HL-60/S4 treated with retinoic acid at 250 ng/mL for 4 days and 3 days (cell line): ENCODE measurements around the gene EHMT2.

Experiments
- in situ Hi-C: fragments of 300-500 bp; cut with MboI; formaldehyde crosslinking; loops from 2 replicates; pipeline ENCODE4 v1.7.0; 2022; ENCODE audit warnings: low sequenced_read_pairs

EHMT2 gene

DNA sequence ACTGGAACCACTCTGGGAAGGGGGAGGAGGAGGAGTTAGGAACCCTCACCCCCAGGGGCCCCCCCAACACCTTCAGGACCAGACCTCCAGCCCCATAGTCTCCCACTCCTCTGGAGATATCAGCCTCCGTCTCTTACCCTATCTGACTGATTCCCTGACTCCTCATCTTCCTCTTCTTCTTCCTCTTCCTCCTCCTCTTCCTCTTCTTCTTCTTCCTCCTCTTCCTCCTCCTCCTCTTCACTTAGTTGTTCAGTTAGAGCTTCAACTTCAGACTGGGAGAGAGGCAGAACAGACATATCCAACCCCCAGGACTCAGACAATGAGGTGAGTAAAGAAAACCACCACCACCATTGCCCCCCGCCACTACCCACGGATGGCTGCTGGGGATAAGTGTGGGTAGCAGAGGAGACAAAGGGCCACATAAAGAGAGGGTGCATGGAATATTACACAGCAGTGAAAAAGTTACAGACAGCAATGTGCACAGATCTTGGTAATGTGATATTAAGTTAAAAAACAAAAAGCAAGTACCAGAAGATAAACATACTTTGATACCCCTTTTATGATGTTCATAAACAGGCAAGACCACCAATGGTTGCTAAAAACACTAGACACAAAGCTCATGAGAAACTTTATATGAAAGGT lies 8.0 kb downstream of the EHMT2 start:
- in situ Hi-C loops, result no loop called here

DNA sequence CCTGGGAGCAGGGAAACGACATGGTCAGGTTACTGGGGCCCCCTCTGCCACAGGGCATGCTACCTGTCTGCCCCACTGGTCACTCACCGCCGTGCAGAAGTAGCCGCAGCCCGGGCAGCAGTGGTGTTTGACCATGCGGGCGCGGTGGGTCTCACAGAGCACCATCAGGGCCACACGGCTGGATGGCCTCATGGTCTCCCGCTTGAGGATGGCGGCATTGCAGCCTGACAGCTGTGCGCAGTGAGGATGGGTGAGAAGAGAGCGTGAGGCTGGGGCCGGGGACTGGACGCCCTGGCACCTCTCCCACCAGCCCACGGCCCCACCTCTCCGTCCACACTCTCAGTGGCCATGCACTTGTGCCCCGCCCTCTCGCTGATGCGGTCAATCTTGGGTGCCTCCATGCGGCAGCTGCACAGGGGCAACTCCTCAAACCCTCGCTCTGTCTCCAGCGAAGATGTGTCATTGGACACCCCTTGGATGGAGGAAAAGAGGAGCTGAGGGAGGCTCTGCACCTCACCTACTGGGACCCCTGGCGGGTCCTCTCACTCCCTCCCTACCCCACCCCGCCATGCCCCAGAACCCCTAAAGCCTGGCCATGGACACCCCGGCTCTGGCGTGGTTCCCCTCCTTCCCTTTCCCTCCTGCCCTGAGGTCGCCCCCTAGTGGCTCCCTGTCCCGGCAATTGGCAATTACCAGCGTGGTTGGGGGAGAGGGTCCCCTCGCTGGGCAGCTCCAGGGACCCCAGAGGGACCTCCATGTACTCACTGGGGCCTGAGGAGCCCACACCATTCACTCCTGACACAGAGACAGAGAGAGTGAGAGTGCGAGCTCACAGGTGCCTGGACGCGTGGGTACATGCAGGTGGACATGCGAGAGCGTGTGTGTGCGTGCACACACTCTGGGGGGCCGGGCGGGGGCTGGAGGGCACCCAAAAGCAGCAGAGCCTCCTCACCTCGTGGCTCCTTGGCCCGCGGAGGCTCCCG lies 8.9 kb downstream of the EHMT2 start:
- in situ Hi-C loops, result no loop called here

DNA sequence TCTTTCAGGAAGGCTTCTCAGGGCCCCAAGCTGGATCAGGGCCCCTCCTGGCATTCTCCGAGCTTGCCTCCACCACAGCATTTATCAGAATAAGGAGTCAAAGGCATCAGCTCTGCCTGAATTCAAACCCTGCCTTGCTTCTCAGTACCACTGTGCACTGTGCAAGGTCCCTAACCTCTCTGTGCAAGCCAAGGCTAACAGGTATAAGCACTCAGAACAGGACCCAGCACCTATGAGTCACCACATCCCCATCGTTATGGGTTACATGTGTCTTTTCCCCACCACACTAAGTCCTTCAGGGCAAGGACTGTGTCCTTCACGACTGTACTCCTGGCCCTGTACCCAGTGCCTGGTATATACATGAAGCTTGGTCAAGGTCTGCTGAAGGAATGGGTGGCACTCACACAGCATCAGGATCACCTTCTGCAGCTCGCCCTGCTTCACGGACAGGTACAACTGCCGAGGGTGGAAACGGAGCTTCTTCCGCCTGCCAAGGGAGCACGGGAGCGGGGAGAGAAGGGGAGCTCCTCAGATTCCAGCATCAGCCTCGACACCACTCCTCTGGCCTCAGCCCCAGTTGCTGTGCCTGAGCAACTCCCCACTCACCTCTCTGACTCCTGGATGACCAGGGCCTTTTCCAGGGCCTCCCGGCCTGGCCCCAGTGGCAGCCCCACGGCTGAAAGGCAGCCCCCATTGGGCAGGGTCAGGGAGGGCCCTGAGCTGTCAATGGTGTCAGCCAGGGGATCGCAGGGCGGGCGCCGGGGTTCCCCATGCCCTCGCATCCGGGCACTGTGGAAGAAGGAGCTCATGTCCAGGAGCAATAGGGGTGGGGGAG lies 10.1 kb downstream of the EHMT2 start:
- in situ Hi-C loops, result no loop called here

DNA sequence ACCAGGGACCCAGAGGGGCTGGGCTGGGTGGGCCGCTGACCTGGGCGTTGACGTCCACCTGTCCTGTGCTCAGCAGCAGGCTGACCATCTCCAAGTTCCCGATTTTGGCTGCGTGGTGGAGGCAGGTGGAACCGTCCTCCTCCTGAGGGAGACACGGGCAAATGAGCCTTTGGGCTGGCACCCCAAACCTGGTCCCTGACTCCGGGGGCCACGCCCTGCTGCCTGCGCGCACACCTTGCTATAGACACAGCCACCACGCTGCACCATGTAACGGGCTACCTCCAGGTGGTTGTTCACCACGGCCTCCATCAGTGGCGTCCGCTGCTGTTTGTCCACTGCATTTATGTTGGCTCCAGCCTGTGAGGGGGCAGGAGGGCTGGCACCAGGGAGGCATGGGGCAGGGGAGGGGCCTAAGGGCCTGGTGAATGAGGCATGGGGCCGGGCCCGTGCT lies 10.9 kb downstream of the EHMT2 start:
- in situ Hi-C loops, result no loop called here

DNA sequence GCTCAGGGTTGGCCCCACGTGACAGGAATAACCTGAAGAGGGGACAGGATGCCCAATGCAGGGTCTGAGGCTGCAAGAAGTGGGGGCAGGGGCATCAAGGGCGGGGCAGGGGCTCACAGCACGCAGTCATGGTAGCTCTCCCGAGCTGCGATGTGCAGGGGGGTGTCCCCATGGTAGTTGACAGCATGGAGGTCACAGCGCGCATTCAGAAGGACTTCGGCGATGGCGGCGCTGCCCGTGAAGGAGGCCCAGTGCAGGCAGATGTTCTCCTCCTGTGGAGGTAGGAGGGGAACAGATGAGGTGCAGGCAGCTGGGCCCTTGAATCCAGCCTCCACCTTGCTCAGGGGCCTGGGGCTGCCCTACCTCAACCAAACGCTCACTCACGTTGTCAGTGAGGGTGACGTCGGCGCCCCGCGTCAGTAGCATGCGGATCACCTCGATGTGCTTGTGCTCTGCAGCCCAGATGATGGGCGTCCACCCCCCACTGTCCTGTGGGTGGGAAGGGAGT lies 12.9 kb downstream of the EHMT2 start:
- in situ Hi-C loops, result no loop called here

DNA sequence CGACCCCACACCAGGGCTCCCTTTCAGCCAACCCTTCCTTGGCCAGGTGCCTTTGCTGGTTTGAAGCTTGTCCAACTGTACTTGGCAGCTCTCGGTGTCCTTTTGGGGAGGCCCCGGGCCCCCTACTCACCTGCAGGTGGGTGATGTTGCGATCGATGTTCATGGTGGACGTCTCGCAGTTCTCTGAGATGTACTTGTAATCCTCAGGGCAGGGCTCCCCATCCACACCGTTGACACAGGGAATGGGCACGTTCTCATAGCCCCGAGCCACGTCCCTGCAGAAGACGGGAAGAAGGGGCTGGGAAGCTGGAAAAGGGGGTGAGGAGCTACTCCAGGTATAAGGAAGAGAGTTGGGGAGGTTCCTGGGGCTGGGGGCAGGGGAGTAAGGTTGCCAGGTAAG lies 13.8 kb downstream of the EHMT2 start:
- in situ Hi-C loops, result no loop called here

DNA sequence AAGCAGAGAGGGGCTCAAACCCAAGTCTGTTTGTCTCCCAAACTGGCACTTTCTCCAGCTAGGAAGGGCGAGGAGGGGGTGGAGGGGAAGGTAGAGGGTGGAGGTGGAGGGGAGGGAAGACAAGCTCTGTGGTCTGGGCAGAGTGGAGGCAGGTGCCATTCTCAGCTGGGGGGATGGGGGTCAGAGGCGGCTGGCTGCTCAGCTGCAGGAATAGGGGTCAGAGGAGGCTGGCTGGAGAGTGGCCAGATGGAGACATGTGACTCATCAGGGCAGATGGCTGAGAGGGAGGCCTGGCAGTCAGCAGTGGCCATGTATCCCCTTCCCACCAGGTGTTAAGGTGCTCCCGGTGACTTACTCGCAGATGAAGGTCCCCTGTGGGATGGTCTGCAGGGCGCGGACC lies 15.2 kb downstream of the EHMT2 start:
- in situ Hi-C loops, result no loop called here

DNA sequence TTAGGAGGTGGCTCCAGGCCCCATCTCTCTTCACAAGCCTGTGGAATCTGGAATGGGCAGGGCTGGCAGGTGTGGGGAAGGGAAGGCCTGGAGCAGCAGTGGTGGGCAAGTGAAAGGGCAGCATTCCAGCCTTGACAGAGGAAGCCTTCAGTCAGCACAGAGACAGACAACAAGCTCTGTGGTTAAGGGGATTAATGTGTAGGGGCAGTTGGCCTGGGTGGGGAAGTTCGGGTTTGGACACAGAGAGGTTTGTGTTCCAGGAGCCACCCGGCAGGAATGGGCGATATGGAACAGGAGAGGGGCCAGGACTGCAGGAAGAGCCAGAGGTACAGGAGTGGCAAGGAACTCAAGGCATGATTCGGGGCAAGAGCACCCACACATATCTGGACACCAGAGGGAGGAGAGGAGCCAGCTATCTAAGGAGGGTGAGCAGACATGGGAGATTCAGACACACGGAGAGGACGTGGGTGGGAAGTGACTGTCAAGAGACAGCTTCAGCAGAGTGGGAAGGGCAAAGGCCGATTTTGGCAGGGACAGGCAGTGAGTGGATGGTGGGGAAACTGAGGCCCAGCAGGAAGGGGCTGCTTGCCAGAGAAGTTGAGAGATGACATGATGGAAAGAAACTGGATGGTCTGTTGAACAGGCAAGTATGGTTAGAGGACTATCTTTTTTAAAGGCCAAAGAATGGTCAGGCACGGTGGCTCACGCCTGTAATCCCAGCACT lies 16.2 kb downstream of the EHMT2 start:
- in situ Hi-C loops, result no loop called here

DNA sequence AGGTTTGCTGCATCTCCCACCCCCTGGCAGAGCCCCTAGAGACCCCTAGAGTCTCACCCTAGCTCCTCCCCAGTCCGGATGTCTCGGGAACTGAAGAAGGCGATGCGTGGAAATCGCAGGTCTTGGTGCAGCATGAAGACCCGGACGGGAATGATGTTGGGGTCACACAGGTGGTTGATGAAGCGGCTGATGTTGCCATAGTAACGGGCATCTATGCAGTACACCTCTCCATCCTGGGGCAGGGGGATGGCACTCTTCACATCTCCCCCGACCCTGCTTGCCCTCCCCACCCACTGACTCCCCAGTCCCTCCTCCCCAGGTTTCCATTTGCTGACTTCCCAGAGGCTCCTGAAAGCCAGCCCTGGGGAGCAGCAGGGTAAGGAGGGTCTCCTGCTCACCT lies 16.9 kb downstream of the EHMT2 start:
- in situ Hi-C loops, result no loop called here

DNA sequence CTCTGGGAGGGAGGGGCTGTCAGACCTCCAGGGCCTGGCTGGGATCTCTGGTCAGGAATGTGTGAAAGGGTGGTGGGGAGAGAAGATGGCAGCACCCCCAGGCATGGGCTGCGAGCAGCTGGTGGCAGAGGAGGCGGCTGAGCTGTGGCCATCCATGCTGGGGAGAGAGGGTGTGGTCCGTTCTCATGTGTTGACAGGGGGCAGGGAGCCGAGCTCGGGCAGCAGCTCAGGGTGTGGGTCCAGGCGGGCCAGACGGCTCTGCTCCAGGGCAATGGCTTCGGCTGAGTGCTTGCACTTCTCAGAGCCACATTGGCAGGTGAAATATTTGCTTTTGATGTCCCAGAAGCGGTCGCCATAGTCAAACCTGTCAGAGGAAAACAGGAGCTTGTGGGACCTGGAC lies 17.6 kb downstream of the EHMT2 start:
- in situ Hi-C loops, result no loop called here

DNA sequence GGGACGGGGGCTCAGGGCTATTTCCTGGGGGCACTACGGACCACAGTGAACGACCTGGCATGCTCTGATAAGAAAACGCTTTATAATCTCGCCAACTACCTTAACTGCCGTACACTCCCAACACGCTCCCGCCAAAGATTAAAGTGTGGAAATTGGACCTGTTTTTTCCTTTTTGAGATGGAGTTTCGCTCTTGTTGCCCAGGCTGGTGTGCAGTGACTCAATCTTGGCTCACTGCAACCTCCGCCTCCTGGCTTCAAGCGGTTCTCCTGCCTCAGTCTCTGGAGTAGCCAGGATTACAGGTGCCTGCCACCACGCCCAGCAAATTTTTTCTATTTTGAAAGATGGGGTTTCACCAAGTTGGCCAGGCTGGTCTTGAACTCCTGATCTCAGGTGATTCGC lies 18.4 kb downstream of the EHMT2 start:
- in situ Hi-C loops, result no loop called here

DNA sequence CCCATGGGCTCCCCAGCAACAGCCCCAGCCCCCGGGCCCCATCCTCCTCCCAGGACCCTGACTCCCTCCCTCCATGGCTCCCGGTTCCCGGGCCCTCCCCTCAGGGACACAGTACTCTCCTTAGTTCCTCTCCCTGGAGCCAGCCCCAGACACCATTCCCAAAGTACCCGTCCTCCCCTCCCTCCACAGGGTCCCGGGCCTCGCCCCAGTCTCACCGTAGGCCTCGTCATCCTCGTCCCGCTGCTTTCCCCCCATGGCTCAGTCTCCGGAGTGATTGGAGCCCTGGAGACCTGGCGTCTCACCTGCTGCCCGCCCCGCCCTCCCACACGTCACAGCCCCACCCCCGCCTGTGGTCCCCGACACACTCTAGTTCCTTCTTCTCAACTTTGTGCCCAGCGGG lies 18.8 kb downstream of the EHMT2 start, which contains the start of gene SLC44A4:
Gene SLC44A4 (minus strand): TSS at position 272 of the 400 bp plus-strand sequence. CDS start 17 bp downstream, at position 255.
- in situ Hi-C loops, result no loop called here

DNA sequence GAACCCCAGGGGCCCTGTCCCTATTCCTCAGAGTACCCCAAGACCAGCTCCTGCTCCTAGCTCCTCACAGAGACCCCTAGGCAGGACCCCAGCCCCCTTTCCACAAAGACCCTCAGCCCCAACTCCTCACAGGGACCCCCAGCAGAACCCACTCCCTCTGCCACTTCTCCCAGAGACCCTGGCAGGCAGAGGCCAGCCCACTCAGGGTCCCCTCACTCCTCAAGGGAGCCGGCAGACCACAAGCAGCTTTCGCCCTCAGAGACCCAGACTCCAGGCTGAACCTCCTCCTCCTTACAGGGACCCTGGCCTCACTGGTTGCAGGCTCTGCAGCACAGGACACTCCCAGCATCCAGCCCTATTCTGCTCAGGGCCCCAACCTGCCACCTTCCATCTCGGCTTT lies 19.3 kb downstream of the EHMT2 start:
- in situ Hi-C loops, result no loop called here

DNA sequence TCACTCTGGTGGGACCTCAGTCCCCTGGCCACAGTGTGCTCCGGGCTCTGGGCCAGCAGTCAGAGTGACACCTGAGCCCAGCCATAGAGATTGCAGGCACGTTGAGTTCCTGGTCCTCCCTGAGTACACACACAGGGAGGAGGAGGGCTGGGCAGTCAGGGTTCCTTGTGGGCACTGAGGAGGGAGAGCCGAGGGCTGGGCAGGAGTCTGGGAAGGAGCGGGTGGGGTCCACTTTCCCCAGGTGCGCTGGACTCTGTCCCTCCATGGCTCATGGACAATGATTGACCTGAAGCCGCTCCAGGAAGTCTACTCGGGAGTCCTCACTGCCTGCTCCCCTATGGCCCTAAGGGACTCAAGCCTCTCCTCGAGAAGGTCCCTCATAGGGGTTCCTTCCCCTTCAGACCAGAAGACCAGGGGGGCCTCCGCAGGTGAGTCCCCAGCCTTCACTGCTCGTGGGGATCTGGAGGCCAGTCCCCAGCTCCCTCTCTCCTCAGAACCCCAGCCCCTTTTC lies 19.8 kb downstream of the EHMT2 start:
- in situ Hi-C loops, result no loop called here

DNA sequence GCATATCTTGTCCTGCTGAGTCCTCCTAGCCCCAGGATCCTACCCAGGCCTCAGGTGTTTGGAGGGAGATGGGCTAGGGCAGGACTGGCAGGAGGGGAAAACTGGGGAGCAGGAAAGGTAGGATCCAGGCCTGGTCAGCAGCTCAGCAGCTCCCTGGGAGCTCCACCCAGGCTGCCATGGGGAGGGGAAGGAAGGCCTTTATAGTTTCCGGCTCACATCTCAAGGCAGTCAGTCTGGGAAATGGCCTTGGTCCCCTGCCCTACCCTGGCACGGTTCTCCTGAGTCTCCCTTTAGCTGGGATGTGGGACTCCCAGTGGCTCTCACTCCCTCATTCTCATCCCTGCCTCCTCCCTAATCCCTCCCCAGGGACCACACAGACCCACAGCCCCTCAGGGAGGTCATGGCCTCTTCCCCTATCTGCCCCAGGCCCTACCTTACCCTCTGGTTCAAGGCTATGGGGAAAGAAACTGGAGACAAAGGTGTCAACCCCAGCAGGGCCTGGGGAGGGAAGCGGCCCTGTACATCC lies 20.3 kb downstream of the EHMT2 start:
- in situ Hi-C loops, result no loop called here

DNA sequence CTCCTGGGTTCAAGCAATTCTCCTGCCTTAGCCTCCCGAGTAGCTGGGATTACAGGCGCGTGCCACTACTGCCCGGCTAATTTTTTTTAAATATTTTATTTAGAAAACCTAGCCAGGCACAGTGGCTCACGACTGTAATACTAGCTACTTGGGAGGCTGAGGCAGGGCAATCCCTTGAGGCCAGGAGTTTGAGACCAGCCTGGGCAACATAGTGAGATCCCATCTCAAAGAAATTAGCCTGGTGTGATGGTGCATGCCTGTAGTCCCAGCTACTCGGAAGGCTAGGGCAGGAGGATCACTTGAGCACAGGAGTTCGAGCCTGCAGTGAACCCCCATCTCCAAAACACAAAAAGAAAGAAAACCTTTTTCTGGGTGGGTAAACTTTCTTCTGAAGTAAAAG lies 21.1 kb downstream of the EHMT2 start:
- in situ Hi-C loops, result no loop called here

DNA sequence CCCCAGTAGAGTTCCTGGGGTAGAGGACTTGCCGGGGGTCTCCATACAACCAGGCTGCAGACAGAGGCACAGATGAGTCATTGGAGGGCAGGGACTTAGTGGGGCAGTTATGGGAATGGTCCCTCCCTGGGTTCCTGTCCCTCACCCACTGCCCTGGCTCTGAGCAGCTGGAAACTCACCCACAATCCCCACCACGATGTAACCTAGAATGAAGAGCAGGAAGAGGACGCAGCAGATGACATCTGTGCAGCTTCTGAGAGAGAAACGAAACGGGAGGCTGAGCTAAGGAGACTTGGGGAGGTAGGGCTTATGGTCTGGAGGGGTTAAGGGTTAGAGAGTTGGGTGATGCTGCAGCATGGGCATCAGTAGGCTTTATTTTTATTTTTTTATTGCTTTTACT lies 21.6 kb downstream of the EHMT2 start:
- in situ Hi-C loops, result no loop called here

DNA sequence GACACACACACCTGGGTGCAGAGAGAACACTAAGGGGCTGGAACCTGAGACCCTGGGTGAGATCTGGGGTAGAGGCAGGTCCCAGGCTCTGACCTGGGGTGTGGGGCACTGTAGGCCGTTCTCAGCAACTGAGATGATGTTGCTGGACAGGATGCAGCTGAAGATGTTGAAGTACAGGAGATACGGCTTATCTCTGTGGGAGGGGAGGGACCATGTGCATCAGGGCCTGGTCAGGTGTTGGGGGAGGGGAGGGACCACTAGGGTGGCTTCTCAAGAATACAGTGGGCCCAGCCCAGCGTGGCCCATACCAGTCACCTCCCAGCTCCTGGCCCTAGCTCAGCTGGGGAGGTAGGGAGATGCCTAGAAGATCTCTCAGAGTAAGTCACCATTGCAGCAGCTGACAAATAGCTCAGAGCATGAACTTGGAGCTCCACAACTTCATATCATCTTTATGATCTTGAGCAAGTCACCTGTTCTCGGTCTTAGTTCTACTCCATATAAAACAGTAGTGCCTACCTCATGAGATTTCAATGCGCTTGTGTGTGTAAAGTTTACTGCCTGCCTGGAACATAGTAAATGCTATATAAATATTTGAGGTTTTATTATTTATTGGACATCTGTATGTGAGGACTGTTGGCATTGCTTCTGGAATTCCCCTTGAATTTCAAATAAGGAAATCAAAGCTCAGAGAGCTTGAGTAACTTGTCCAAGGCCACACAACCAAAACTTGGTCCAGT lies 22.5 kb downstream of the EHMT2 start:
- in situ Hi-C loops, result no loop called here

DNA sequence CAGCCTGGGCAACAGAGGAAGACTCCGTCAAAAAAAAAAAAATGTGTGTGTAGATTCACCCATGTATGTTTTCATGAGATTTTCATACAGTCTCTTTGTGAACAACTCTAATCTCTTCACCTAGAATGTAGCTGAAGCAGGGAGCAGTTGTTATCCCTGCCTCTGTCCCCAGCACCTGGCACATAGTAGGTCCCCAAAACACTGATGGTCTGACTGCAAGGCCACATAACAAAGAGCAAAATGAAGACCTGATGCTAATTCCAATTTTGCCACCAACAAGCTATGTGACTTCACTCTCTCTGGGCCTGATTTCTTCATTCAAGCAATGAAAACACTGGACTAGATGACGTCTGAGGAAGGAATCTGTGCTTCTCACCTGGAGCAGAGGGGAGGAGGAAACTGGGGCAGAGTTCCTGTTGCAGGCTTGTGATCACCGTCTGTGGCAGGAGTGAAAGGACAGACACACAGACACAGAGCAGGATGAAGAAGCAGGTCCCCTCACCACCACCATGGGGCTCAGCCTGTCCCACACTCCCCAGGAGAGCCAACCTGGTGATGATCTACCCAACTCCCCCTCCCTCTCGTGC lies 23.3 kb downstream of the EHMT2 start:
- in situ Hi-C loops, result no loop called here
